ENCODE measurements around the gene ADAM8. TPM values are rescaled to one million over a fixed set of nuclear protein-coding genes. Genes with fewer than 3 reads are reported as not detected.

The ADAM8 gene
- total and polyA plus RNA-seq, 12 donors, result 0.61 to 7.7 (median 3.8) TPM

DNA sequence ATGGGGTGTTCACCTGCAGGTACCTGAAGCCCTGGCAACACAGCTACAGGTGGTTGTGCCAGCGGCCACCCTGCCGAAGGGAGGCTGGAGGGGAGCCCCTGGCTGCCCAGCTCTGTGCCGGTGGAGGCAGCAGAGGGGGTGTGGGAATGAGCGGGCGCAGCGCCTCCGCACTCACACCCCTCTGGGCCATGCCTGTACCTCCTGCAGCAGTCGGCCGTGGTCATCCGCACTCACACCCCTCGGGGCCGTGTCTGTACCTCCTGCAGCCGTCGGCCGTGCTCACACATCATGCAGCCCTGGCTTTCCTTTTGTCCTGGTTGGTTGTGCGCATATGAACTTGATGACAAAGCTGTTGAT lies 33.7 kb upstream of the ADAM8 start:
- no peak overlapping the region for H3K27ac ChIP-seq
- H3K9me3 ChIP-seq (replicated peaks in 1 of 3), result no peaks in the 10 kb centered on the region
- intact Hi-C loops (cut with DNase I), result loop anchor here in 1 of 2 donors (10.0 kb wide), 1 partner anchor 166 kb away; no protein-coding TSS in a partner anchor
- peak in 1 of 7 donors; percentile 23 for DNase-seq
- H3K4me3 ChIP-seq, result no peak overlapping the region
- no peaks in the 10 kb centered on the region for H3K27me3 ChIP-seq
- peaks cover 0 to 30% of the 10 kb centered on the region in 2 donors for H3K36me3 ChIP-seq (replicated peaks in 1 of 2)
- 95 to 98% (median 97%) methylated on average over 6 to 16 of the region's 16 CpGs for WGBS, 4 donors
- peaks cover 12 to 27% of the 10 kb centered on the region in 2 donors for H3K4me1 ChIP-seq (replicated peaks in 1 of 2)
- TF ChIP-seq POLR2A (IDR thresholded peaks at IDR 0.05), result no peak
- TF ChIP-seq, protein P1, sequence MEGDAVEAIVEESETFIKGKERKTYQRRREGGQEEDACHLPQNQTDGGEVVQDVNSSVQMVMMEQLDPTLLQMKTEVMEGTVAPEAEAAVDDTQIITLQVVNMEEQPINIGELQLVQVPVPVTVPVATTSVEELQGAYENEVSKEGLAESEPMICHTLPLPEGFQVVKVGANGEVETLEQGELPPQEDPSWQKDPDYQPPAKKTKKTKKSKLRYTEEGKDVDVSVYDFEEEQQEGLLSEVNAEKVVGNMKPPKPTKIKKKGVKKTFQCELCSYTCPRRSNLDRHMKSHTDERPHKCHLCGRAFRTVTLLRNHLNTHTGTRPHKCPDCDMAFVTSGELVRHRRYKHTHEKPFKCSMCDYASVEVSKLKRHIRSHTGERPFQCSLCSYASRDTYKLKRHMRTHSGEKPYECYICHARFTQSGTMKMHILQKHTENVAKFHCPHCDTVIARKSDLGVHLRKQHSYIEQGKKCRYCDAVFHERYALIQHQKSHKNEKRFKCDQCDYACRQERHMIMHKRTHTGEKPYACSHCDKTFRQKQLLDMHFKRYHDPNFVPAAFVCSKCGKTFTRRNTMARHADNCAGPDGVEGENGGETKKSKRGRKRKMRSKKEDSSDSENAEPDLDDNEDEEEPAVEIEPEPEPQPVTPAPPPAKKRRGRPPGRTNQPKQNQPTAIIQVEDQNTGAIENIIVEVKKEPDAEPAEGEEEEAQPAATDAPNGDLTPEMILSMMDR (IDR thresholded peaks at IDR 0.05), result no peak

DNA sequence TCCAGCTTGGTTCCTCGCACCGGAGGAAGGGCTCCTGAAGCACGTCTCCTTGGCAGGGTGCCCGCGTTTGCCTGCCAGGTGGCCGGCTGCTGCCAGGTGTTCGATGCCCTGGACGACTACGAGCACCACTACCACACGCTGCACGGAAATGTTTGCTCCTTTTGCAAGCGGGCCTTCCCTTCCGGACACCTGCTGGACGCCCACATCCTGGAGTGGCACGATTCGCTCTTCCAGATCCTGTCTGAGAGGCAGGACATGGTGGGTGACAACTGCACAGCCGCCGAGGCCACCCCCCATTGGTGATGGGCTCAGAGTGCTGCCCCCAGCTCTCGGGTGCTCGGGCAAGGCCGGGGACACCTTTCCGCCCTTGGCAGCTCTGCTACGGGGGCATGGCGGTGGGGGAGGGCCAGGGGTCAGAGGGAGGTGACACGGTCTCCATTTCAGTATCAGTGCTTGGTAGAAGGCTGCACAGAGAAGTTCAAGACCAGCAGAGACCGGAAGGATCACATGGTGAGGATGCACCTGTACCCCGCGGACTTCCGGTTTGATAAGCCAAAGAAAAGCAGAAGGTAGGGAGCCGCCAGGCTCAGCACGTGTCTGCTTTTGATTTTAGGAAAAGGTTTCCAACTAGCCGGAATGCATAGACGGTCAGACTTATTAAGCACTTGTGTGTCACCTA lies 33.2 kb upstream of the ADAM8 start:
- Histone ChIP-seq H3K4me1 (replicated peaks in 1 of 2) (peaks cover 12 to 29% of the 10 kb centered on the region in 2 donors), H3K36me3 (replicated peaks in 1 of 2) (peaks cover 0 to 30% of the 10 kb centered on the region in 2 donors), H3K4me3 (no peak overlapping the region), H3K27me3 (no peaks in the 10 kb centered on the region), H3K27ac (peak overlapping the region in 1 of 5 donors; percentile 98), H3K9me3 (replicated peaks in 1 of 3) (no peaks in the 10 kb centered on the region)
- no peak for TF ChIP-seq POLR2A (IDR thresholded peaks at IDR 0.05)
- TF ChIP-seq, protein P1 (IDR thresholded peaks at IDR 0.05), result no peak
- intact Hi-C loops (cut with DNase I), result loop anchor here in 1 of 2 donors (10.0 kb wide), 1 partner anchor 165 kb away; no protein-coding TSS in a partner anchor
- 87 to 91% (median 90%) methylated on average over 32 to 33 of the region's 33 CpGs for WGBS, 4 donors
- DNase-seq, result peak in 3 of 7 donors; percentile 43 to 67 (median 65)

- Histone ChIP-seq H3K4me3 (peak overlapping the region; percentile 51 to 99 (median 88)), H3K27ac (peak overlapping the region; percentile 64 to 99 (median 98)), H3K4me1 (replicated peaks in 1 of 2) (peaks cover 12 to 36% of the 10 kb centered on the region in 2 donors), H3K27me3 (no peaks in the 10 kb centered on the region), H3K36me3 (replicated peaks in 1 of 2) (peaks cover 0 to 30% of the 10 kb centered on the region in 2 donors), H3K9me3 (replicated peaks in 1 of 3) (no peaks in the 10 kb centered on the region)
- DNase-seq, result peak; percentile 93 to 97 (median 96)
- intact Hi-C loops (cut with DNase I), result no loop called here
- no peak for TF ChIP-seq POLR2A (IDR thresholded peaks at IDR 0.05)
- TF ChIP-seq, protein P1 (IDR thresholded peaks at IDR 0.05), result no peak
- WGBS, 4 donors, result 24 to 74% (median 30%) methylated on average over 11 to 46 of the region's 46 CpGs
These were observed 32.5 kb upstream of the ADAM8 start for GRCh38 chr10:133309100-133309719.

DNA sequence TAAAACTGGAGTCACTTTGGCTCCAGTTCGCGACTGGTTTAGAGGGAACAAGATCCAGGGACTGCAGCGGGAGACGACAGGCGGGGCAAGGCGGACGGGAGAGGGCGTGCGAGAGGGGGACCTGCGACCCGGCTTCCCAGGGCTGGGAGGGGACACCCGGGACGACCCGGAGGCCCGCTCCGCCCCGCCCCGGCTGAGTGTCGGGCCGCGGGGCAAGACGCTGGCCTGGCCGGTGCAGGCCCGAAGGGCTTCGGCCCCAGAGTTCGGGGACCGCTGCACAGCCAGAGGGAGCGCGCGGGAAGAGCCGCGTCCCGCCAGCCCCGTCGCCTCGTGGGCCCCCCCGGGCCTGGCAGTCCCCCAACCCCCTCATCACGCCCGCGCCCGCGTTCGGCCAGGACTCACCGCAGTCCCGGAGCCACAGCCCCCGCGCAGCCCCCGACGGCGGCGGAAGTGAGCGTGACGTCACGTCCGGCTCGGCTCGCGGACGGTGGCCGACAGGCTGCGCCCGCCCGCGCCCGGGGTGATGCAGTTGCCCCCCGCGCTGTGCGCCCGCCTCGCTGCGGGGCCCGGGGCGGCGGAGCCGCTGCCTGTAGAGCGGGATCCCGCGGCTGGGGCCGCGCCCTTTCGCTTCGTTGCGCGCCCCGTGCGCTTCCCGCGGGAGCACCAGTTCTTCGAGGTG lies 31.9 kb upstream of the ADAM8 start, which contains the start of the genes TUBGCP2 and ZNF511:
TUBGCP2 (minus strand) TSS at position 452 of the 679 bp plus-strand sequence. CDS start 5,931 bp downstream, outside the sequence.
ZNF511 (plus strand) TSS at position 494 of the 679 bp plus-strand sequence; CDS start at position 524, 30 bp downstream.
- peak; percentile 79 to 80 for TF ChIP-seq POLR2A (IDR thresholded peaks at IDR 0.05)
- TF ChIP-seq, protein P1 (IDR thresholded peaks at IDR 0.05), result peak in 2 of 6 experiments; percentile 1
- Histone ChIP-seq H3K27me3 (no peaks in the 10 kb centered on the region), H3K9me3 (replicated peaks in 1 of 3) (no peaks in the 10 kb centered on the region), H3K36me3 (replicated peaks in 1 of 2) (peaks cover 0 to 30% of the 10 kb centered on the region in 2 donors), H3K27ac (peak within 1 kb of the TSS; percentile 64 to 99 (median 98)), H3K4me1 (replicated peaks in 1 of 2) (peaks cover 17 to 42% of the 10 kb centered on the region in 2 donors), H3K4me3 (peak within 1 kb of the TSS; percentile 51 to 99 (median 88))
- 0 to 1% (median 0%) methylated on average over 26 to 89 of the region's 89 CpGs for WGBS, 4 donors
- intact Hi-C loops (cut with DNase I), result no loop called here
- DNase-seq, result peak; percentile 85 to 93 (median 89)
